WTC11 (cell line): ENCODE results near the gene OSTN.

Experiments
- IRF1 ChIP-seq: sonication (generic); formaldehyde crosslinking; IDR thresholded peaks from 2 replicates; pipeline ENCODE4 v1.8.0; 2023; ENCODE audit warnings: missing genetic modification reagents
- MXD4 ChIP-seq: fragments of 250-450 bp; sonication (Bioruptor Pico); IDR thresholded peaks from 2 replicates; pipeline ENCODE4 v1.8.0; 2021; ENCODE audit warnings: mild to moderate bottlenecking, moderate library complexity, borderline replicate concordance
- SMAD3 ChIP-seq: sonication (generic); formaldehyde crosslinking; IDR thresholded peaks from 2 replicates; pipeline ENCODE4 v1.8.0; 2022; ENCODE audit warnings: missing genetic modification reagents, mild to moderate bottlenecking, borderline replicate concordance
- TF ChIP-seq, protein P1 (sequence below): fragments of 200-600 bp; IDR thresholded peaks from 2 replicates; pipeline ENCODE4 v1.8.0; 2022; ENCODE audit warnings: antibody characterized with exemption
- TF ChIP-seq, protein P2 (sequence below): sonication (generic); formaldehyde crosslinking; conservative IDR thresholded peaks from 2 replicates; pipeline ENCODE4 v1.8.1; 2022; ENCODE audit warnings: mild to moderate bottlenecking, missing genetic modification reagents

DNA sequence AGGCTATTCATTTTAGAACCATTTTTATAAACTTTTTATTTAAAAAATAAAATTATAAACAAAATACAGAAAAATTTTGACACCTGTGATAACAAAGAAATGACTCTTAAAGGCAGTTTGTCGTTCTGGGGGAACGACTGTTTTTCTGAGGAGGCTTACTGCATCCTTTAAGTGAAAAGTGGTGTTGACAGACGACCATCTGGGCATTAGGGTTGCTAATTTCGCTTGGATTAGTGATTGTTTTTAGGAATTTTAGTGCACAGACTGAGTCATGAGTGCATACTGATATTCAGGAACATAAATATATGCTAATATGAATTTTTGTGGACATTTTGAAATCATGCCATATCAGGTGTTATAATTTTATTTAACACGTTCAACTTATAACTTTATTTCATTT lies 28.5 kb downstream of the OSTN start:
- TF ChIP-seq, protein P1, sequence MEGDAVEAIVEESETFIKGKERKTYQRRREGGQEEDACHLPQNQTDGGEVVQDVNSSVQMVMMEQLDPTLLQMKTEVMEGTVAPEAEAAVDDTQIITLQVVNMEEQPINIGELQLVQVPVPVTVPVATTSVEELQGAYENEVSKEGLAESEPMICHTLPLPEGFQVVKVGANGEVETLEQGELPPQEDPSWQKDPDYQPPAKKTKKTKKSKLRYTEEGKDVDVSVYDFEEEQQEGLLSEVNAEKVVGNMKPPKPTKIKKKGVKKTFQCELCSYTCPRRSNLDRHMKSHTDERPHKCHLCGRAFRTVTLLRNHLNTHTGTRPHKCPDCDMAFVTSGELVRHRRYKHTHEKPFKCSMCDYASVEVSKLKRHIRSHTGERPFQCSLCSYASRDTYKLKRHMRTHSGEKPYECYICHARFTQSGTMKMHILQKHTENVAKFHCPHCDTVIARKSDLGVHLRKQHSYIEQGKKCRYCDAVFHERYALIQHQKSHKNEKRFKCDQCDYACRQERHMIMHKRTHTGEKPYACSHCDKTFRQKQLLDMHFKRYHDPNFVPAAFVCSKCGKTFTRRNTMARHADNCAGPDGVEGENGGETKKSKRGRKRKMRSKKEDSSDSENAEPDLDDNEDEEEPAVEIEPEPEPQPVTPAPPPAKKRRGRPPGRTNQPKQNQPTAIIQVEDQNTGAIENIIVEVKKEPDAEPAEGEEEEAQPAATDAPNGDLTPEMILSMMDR = no peak
- TF ChIP-seq SMAD3 (CRISPR knock-in tag) = no peak
- no peak for TF ChIP-seq IRF1 (CRISPR knock-in tag)
- no peak for TF ChIP-seq MXD4 (CRISPR knock-in tag)
- TF ChIP-seq, protein P2, sequence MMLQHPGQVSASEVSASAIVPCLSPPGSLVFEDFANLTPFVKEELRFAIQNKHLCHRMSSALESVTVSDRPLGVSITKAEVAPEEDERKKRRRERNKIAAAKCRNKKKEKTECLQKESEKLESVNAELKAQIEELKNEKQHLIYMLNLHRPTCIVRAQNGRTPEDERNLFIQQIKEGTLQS (CRISPR knock-in tag) = no peak
